NB4 (cell line): ENCODE measurements around the gene TBC1D26.
"Not testable (repeated sequence)": the region's sequence is repeated elsewhere in the genome, so short reads cannot be mapped to it uniquely, and the experiment has no call there.

ENCODE experiments used
- CTCF ChIP-seq: IDR thresholded peaks from one replicate; pipeline ENCODE4 v1.5.1; 2012; ENCODE audit warnings: low read depth, low read length
- MAX ChIP-seq: IDR thresholded peaks from 2 replicates; pipeline ENCODE4 v1.6.1; 2011; ENCODE audit warnings: low read depth, low read length

GRCh38 chr17:15704813-15705212, 27.3 kb upstream of the TBC1D26 start:
- not testable (repeated sequence) for TF ChIP-seq CTCF, MAX
